HG03575 (cell line): ENCODE results near the gene TNRC6C.
"Not testable (repeated sequence)": the region's sequence is repeated elsewhere in the genome, so short reads cannot be mapped to it uniquely, and the experiment has no call there.

Experiments
- ATAC-seq: cut with Tn5 transposase; IDR thresholded peaks from one replicate; pipeline ENCODE4 v1.9.1; 2021; ENCODE audit not compliant: unreplicated experiment, insufficient number of reproducible peaks, low FRiP score; ENCODE audit errors: extremely low read depth

The TNRC6C gene

GRCh38 chr17:78138204-78139060 is 179.9 kb downstream of the TNRC6C start:
- no peak for ATAC-seq

- not testable (repeated sequence) for ATAC-seq
Measured at GRCh38 chr17:78139861-78140168, 181.3 kb downstream of the TNRC6C start.

- no peak for ATAC-seq
Measured at GRCh38 chr17:78140169-78141051, 181.9 kb downstream of the TNRC6C start.

- no peak for ATAC-seq
Measured at GRCh38 chr17:78141437-78142118, 183.1 kb downstream of the TNRC6C start.

GRCh38 chr17:78142119-78142861 is 183.8 kb downstream of the TNRC6C start:
- ATAC-seq, result no peak

- ATAC-seq, result no peak
Measured at GRCh38 chr17:78143214-78144146, 185.0 kb downstream of the TNRC6C start.

- ATAC-seq, result no peak
Measured at GRCh38 chr17:78144147-78144719, 185.7 kb downstream of the TNRC6C start.

- ATAC-seq, result no peak
Measured at GRCh38 chr17:78144736-78145641, 186.5 kb downstream of the TNRC6C start.

- ATAC-seq, result no peak
Measured at GRCh38 chr17:78146471-78146869, 188.0 kb downstream of the TNRC6C start.

GRCh38 chr17:78146881-78147280 is 188.4 kb downstream of the TNRC6C start:
- no peak for ATAC-seq

- ATAC-seq, result no peak
Measured at GRCh38 chr17:78147315-78147998, 189.0 kb downstream of the TNRC6C start.

- no peak for ATAC-seq
Measured at GRCh38 chr17:78148286-78149016, 189.9 kb downstream of the TNRC6C start.

- no peak for ATAC-seq
Measured at GRCh38 chr17:78151514-78152008, 193.1 kb downstream of the TNRC6C start.

- no peak for ATAC-seq
Measured at GRCh38 chr17:78154903-78155811, 196.7 kb downstream of the TNRC6C start.
